GM18873 (cell line): ENCODE measurements around the gene LYPD1.

Source experiments
- ATAC-seq: cut with Tn5 transposase; IDR thresholded peaks from one replicate; pipeline ENCODE4 v1.9.1; 2021; ENCODE audit warnings: mild to moderate bottlenecking, moderate library complexity, moderate number of reproducible peaks; ENCODE audit not compliant: unreplicated experiment, low FRiP score

The LYPD1 gene

DNA sequence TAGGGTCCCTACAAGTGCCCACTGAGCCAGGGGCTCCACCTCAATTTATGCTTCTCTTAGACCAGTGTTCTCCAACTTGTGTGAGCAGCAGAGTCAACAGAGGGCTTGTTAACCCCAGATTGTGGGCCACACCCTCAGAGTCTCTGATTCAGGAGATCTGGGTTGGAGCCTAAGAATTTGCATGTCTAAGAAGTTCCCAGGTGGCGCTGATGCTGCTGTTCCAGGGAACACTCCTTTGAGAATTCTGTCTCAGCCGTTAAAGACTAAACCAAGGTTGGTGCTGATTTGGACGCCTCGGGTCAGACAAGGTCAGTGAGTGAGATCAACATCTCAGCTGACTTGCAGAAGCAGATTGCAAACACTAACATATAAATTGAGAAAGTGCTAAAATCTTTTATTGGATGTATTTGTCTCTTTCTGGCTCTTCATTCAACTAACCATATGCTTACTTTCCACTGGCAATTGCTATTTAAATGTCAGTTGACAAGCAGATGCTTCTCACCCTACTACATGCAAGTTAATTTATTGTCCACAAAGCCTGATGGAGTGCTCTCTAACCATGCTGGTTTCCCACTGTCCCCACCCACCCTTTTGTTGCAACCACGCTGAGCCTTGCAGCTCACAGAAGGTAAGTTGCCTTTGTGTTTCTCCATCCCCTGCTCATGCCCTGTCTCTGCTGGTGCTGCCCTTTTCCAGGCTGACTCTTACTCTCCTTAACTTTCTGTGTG lies 31.5 kb downstream of the LYPD1 start:
- ATAC-seq: no peak

DNA sequence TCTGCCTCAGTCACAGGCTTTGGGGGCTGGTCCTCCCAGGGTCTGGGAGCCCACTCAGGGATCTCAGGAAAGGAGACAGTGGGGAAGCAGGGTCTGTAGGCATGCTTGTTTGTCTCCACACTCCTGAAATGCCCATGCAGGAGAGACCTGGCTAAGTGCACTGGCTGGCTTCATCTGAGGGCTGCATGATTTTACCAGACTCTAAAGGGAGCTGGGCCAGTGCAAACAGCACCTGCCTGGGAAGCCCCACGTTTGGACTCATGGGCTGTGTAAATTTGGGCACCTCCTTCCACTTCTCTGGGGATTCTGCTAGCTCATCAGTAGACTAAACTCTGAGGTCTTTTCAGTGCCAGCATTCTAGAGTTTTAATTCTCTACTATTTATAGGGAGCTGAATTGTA lies 33.7 kb downstream of the LYPD1 start:
- ATAC-seq: no peak

DNA sequence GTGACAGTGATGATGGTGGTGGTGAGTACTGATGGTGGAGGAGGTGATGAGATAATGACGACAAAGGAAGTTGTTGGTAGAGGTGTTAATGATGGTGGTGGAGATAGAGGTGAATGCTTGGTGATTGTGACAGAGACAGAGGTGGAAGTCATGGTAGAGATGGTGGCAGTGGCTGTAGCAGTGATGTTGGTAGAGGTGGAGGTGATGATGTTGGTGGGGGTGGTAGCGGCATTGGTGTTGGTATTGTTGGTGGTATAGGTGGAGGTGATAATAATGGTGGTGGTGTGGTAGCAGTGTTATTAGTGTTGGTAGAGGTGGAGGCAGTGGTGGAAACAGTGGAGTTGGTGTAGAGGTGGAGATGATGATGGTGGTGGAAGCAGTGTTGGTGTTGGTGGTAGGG lies 36.4 kb downstream of the LYPD1 start:
- no peak for ATAC-seq

DNA sequence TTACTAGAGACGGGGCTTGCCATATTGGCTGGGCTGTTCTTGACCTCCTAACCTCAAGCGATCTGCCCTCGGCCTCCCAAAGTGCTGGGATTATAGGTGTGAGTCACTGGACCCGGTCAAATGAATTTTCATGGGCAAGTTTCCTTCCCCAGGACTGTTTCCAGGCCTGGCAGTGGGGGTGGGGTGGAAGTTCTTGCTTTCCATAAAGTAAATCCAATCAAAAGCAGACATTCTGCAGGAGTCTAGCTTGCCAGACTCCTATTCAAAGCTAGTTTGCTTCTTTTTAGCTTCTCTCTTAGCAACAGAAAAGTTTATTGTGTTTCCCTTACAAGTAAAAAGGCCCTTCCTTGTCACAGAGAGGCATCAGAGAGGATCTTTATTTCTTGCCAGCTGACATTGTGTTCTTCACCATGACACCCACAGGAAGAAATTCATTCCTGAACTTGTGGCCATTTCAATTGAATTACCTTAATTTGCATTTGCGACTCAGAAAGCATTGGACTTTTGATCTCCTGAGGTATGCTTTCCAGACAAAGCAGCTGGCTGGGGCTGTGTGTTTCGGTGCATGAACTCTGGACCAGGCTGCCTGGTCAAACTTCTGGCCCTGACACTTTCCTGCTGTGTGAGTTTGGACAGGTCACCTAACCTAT lies 37.9 kb downstream of the LYPD1 start:
- ATAC-seq: no peak

DNA sequence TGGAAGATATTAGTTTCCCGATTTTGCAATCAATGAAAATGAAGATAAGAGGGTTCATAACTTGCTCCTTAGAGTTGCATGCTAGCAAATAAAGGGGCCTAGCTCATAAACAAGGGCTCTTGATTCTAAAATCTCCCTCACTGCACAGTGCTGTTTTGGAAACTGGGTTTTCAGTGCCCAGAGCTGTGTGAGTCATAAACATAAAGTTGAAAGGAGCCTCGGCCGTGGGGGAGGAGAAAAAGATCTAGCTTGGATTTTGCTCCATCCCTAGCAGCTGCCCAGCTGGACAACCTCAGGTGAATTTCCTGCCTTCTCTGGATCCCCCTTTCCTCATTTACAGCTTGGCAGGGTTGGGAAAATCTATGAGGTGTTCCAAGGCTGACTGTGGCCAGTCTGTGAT lies 42.5 kb downstream of the LYPD1 start:
- ATAC-seq: no peak

DNA sequence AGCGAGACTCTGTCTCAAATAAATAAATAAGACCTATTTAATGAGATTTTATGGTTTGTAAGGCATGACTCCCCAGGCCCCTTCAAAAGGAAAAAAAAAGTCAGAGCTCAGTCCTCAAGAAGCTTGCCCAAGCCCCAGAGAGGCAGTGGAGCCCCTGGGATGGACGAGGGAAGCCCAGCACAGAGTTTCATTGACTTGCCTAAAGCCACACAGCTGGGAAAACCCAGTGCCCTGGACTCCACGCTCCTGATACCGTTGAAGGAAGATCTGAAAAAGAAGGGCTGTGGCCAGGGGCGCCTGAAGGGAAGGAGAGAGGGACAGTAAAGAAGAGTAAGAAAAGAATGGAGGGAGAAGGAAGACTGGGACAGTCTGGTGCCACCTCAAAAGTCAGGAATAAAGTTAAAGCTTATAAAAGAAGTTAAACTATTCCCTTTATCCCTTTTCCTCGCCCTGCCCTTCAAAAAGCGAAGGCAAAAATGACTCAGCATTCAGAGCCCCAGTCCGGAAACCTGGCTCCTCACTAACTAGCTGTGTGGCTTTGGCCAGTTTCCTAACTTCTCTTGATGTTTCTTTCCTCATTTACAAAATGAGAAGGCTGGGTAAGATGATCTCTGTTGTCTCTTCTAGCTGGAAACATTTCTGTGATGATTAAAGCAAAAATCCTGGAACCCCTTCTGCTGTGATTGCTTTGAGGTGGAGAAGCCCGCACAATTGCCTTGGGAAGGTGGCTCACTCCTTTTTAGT lies 46.7 kb downstream of the LYPD1 start:
- ATAC-seq: no peak

DNA sequence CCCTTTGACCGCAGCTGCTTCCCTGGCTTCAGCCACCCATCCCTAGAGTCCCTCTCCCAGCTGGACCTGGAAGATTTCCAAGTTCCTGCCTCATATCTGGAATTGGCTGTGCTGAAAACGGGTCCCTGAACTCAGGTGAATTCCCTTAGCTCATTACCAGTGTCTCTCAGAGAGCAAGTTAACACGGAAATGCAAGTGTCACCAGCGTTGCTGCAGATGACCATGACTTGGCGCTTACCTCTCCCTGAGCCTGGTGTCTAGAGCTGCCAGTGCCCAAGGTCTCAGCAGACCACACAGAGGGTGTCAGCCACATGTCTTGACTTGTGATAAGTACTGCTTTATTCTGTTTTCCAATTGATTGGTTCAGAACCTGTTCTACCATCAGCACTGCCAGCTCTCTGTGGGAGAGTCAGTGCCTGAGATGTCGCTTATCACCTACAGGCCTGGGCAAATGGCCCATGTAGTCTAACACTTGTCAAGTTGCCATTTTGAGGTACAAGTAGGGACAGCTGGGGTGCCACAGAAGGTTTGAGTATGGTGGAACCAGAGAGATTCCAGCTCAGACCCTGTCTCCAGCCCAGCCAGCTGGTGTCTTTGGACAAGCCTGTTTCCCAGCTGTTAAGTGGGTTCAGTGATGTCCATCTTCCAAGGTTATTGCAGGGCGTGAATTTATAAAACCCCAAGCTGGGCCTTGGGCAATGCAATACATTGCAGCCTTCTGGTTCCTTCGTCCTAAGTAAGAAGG lies 48.7 kb downstream of the LYPD1 start:
- ATAC-seq: no peak

DNA sequence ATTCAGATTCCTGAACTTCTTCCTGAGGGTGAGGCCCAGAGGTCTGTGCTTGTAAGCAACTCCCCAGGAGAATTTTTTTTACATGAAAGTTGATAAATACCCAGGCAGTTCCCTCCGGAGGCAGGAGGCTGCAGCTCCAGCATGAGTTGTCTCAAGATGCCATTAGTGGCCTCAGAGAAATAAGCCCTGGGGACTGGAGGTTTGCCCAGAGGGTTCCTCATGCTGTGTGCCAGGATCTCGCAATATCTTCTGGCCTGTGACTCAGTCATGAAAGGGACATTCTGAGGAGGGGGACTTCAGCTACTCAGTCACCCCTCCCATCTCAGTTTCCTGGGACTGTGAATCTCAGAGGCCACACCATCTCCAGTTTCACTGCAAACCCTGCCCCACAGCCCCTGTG lies 49.9 kb downstream of the LYPD1 start:
- no peak for ATAC-seq

DNA sequence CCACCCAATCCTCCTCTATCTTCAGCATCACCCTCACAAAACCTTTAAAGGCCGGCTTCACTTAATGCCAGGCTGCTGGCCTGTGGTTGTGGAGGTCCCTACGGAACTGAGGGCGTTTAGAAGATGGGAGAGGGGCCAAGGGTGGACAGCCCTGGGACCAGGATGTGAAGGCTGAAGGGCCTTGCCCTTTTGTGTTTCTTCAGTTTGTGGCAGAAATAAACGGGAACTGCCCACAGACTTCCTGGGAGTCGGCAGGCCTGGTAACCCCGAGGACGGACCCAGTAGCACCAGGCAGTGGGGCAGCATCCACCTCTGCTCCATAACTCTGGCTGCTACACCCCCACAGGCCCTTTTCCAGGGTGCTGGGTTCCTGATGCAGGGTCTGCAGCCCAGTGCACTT lies 51.3 kb downstream of the LYPD1 start:
- ATAC-seq: no peak

DNA sequence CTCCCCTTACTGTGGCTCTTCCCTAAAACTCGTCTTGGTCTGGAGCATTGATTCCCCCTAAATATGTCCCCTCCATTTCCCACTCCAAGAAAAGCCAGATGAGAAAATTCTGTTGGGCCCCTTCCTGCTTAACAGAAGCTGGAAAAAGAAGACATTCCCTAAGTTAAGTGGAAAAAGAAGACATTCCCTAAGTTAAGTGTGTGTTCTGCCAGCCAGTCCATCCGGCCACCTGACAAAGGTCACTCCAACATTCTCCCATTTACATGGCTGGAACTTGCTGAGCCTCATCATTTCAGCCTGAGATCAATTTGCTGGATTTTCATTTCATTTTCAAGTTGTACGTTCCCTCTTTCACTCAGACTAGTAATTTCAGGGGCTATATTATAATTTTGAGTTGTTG lies 52.0 kb downstream of the LYPD1 start:
- ATAC-seq: no peak

DNA sequence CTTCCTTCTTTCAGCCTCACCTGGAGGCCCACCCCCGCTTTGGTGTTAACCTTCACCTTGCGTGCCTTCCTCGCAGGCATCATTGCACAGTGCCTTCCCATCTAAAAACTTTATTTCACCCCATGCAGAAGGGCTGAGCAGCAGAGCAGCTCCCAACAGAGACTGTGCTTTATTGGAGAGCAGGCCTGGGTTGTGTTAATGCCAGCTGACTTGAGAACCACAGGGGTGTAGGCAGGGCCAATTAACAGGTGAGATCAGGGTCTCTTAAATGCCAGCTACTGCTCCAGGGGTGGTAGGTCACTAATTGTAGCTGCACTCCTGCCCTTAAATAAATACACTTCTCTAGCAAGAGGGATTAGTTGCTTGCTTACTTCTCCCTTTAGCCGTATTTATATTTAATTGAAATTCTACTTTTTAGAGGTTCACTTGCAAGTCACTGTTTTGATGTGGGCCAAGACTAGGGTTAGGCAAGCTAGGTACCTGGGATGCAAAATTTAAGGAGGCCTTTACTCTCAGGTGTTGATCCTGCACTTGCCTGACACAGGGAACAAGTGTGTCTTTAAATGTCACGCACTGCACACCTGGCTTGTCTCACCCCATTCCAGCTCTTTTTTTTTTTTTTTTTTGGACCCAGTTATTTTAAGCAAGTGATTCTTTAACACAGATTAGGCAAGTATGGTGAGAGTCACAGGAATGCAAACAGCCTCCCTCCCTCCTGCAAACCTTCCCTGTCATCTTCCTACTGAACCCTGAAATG lies 54.5 kb downstream of the LYPD1 start:
- no peak for ATAC-seq

DNA sequence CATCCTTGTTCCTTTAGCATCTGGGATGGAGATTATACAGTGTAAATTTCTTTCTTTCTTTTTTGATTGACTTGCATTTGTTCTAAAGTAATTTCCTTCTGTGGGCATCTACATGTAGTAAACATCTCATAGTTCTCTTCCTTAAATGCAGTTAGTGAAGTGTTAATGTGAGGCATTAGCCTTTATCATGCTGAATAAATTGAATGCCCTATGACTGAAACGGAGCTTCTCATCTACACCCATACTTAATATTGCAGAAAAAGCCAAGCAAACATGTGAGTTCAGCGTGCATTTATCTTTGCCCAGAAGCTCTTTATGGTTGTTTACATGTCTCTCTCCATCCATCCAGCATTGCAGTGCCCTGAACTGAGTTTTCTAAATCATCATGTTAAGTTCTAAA lies 58.3 kb downstream of the LYPD1 start:
- ATAC-seq: no peak

DNA sequence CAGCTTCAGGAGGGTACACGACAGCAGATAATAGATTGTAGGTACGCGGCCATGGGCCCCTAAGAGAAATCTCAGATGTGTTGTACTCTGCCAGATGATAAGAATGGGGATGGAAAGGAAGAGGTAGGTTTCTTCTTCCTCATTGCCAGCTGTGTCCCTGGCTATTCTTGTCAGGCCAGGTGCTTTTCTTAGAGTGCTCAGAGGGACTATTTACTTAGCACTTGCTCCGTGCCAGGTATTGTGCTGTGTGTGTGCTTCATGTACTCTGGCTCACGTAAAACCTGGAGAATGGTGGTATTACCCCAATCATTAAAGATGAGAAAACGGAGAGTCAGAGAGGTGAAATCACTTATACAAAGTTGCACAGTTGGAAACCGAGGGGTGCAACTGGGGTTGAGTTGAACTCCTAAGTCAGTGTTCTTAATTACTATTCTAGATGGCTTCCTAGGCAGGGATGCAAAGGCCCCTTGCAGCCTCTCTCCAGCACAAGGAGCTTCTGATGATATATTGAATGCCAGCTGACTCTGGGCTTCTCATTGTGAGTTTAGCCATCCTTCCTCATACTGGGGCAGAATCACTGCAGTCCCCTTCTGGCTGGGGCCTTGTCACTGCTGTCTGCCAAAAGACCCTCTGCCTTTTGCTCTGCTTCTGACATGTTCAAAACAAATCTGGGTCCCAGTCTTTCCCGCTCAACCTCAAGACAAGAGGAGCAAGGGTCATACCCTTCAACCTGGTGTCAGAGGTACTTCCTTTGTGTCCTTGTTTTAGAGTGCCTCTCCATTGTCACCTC lies 60.7 kb downstream of the LYPD1 start:
- ATAC-seq: no peak

DNA sequence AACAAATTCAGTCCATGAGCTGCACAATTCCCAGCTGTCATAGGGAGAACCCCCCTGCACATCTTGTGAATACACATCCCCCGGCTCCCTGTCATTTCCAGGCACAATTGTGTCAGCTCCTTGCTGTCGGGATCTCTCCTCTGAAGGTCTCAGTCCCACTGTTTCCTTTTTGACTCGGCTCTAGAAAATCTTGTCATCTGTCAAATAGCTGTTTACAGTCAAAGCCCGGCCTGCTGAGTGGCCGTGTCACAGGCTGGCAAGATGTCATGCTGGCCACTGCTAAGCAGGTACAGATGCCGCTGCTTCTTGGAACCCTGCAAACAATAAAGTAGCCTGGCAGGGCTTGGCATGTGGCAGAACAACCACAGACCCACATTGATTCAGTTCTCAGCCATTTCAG lies 61.7 kb downstream of the LYPD1 start:
- ATAC-seq: no peak

DNA sequence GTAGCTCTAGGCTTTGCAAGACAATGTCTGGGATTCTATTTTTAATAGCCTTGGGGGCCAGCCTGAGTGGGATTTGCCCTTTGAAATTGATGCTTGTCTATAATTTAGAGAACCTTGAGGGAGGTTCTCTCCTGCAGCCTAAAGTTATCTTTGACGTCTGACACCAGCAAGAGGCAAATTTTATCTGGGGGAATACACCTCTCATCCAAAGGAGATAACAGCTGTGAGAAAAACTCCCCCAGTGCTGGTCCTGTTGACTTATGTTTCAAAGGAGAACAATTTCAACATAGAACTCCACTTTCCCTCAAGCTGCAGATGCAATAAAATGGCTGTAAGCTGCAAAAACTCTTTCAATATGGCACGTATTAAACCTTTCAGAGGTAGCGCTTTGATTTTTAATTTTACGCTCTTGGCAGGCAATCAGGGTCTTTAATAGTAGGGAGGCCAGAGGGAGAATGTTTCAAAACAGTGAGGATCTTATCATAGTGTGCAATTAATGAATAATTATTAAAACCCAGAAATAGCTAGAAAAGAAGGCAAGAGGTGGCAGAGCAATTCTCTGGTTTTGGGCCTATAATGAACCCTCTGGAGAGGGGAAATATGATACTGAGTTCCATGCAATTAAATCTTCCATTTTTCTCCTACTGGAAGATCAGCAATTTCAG lies 62.4 kb downstream of the LYPD1 start:
- ATAC-seq: no peak

DNA sequence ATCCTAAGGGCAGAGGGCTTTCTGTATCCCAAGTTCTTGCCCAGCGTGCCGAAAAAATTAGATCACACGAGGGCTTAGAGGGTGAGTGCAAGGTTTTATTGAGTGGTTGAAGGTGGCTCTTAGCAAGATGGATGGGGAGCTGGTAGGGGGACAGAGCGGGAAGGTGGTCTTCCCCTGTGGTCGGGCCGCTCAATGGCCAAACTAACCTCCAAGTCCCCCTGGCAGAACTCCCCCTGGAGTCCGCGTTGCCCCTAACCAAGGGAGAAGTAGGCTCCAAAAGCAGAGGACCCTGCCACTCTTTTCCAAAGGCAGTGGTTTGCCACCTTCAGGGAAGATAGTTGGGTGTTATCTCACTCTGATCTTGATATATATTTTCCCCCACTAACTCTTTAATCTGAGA lies 63.4 kb downstream of the LYPD1 start:
- no peak for ATAC-seq

DNA sequence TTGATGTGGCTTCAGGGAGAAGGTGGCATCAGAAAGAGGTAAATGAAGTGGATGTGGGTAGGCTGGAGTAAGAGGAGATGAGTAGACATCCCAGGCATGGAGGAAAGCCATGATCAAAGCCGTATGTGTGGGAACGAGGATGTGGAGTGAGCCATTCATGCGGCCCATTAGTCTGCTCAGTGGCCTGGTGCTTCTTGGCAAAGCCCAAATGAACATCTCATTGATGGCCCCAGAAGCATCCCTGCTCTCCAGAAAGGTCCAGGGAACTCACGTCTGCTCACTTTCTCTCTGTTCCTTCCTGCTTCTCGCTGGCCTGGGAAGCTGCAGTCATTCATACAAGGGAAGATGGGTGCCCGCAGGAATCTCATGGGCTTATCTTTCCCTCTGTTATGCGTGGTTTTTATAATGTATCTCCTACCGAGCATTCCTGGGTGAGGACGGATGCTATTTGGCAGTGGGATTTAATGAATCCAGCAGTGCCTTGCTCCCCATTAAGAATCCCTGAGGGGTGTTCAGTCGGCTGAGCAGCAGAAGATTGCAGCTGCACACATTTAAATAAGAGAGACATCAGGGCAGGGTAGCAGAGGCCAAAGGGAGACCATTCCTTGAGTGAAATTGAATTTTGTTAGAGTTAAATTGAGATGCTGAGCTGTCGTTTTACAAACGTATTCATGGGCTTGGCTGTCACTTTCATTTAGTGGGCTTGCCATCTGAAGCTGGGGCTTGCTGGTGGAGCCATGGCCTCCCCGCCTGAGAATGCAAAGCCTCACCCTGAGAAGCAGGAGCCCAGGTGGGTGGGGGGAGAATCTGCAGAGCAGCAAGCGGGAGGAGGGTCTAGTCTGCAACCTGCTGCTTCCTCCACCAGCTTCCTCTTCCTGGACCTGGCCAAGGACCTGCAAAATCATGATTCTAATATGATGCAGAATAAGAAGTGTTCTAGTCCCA lies 64.5 kb downstream of the LYPD1 start:
- ATAC-seq: no peak

DNA sequence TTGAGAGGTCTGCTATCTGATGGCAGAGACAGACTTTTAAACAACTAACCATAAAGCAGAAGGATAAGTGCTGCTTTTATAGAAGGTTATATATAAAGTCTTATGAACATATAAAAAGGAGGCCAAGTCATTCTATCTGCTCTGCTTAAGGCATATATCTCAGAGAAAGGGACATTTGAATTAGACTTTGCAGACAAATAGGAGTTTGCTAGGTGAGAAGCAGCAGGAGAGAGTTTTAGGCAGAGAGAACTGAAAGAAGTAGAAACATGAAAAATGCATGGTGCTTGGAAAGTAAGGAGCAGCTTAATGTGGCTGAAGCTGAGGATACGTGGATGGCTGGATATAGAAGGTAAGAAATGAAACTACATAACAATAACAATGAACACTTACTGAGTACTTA lies 65.4 kb downstream of the LYPD1 start:
- ATAC-seq: no peak
